AG04449 (cell line): ENCODE measurements around the gene ODF4.

ENCODE experiments used
- CTCF ChIA-PET: fragments of 350-600 bp; formaldehyde crosslinking; extraction: SDS; loops from one replicate; lab custom pipeline; 2021; ENCODE audit warnings: antibody characterized with exemption; lab: Yijun Ruan, JAX
- POLR2A ChIA-PET: fragments of 400-600, 350-600 bp; formaldehyde crosslinking; extraction: SDS; loops from one replicate; lab custom pipeline; 2020; ENCODE audit warnings: antibody characterized with exemption, inconsistent platforms; lab: Yijun Ruan, JAX
- DNase-seq: peaks from one replicate; pipeline ENCODE4 v3.0.0-alpha.2; 2010; ENCODE audit warnings: low read depth, low spot score
- H3K4me3 ChIP-seq: 2 replicates; pipeline ENCODE4 v1.5.1; 2011; ENCODE audit warnings: low read depth, mild to moderate bottlenecking, control low read depth, low read length
- CTCF ChIP-seq: IDR thresholded peaks from one replicate; pipeline ENCODE4 v1.5.1; 2011; ENCODE audit warnings: mild to moderate bottlenecking, moderate library complexity, low read length, control low read depth, inconsistent platforms; ENCODE audit not compliant: insufficient read depth; ENCODE audit errors: missing control alignments

The ODF4 gene

GRCh38 chr17:8357910-8358309, 18.3 kb downstream of the ODF4 start:
- no peak for DNase-seq
- ChIA-PET CTCF (no interaction called here), POLR2A (interaction anchor here (0.7 kb wide), 1 partner anchor 1075 kb away, joined by 3 read pairs; no protein-coding TSS in a partner anchor)
- no peak overlapping the region for H3K4me3 ChIP-seq
- TF ChIP-seq CTCF, result no peak

- DNase-seq, result no peak
- ChIA-PET CTCF (interaction anchor here (2.9 kb wide), 1 partner anchor 17 kb away, joined by 23 read pairs; the partner anchor contains the start of gene KRABD2), POLR2A (interaction anchor here (0.5 to 0.7 kb wide), 2 partner anchors 18 to 113 kb away, joined by 3 read pairs; no protein-coding TSS in a partner anchor)
- H3K4me3 ChIP-seq, result no peak overlapping the region
- no peak for TF ChIP-seq CTCF
These were observed 20.1 kb downstream of the ODF4 start for GRCh38 chr17:8359769-8360168.

- no peak for DNase-seq
- POLR2A ChIA-PET, result interaction anchor here (0.5 to 0.7 kb wide), 2 partner anchors 18 to 113 kb away, joined by 3 read pairs; no protein-coding TSS in a partner anchor
- no peak overlapping the region for H3K4me3 ChIP-seq
- TF ChIP-seq CTCF, result no peak
- CTCF ChIA-PET, result interaction anchor here (0.8 to 2.9 kb wide), 3 partner anchors 9 to 23 kb away, joined by 3 to 23 read pairs (median 4); partner anchors contain the start of gene KRABD2
These were observed 20.6 kb downstream of the ODF4 start for GRCh38 chr17:8360260-8360659.

GRCh38 chr17:8360751-8361150, 21.1 kb downstream of the ODF4 start:
- POLR2A ChIA-PET, result interaction anchor here (0.7 to 1.7 kb wide), 2 partner anchors 15 to 114 kb away, joined by 3 to 7 read pairs; partner anchors contain the start of gene KRABD2
- no peak overlapping the region for H3K4me3 ChIP-seq
- no peak for TF ChIP-seq CTCF
- DNase-seq, result no peak
- CTCF ChIA-PET, result interaction anchor here (0.8 to 2.9 kb wide), 3 partner anchors 10 to 23 kb away, joined by 3 to 23 read pairs (median 4); partner anchors contain the start of gene KRABD2

- TF ChIP-seq CTCF, result no peak
- ChIA-PET CTCF (interaction anchor here (1.5 to 2.9 kb wide), 2 partner anchors 14 to 20 kb away, joined by 6 to 23 read pairs; partner anchors contain the start of gene KRABD2), POLR2A (no interaction called here)
- no peak overlapping the region for H3K4me3 ChIP-seq
- DNase-seq, result no peak
These were observed 23.2 kb downstream of the ODF4 start for GRCh38 chr17:8362651-8363332.

- CTCF ChIA-PET, result interaction anchor here (0.9 to 1.5 kb wide), 4 partner anchors 12 to 44 kb away, joined by 3 to 6 read pairs (median 3); partner anchors contain the start of gene KRABD2
- no peak for TF ChIP-seq CTCF
These were observed 25.5 kb downstream of the ODF4 start for GRCh38 chr17:8365143-8365542.

More at GRCh38 chr17:8365143-8365542, 25.5 kb downstream of the ODF4 start:
- DNase-seq, result no peak
- H3K4me3 ChIP-seq, result no peak overlapping the region
- POLR2A ChIA-PET, result interaction anchor here (0.9 kb wide), 1 partner anchor 17 kb away, joined by 3 read pairs; no protein-coding TSS in a partner anchor
